HepG2 (cell line): Measurements from ENCODE around the gene ICAM5. TPM values are rescaled to one million over a fixed set of nuclear protein-coding genes. Genes with fewer than 3 reads are reported as not detected.

Experiments
- ETS1 ChIP-seq: sonication (generic); formaldehyde crosslinking; IDR thresholded peaks from 2 replicates; pipeline ENCODE4 v1.4.0; 2020; ENCODE audit warnings: missing genetic modification reagents
- GMEB2 ChIP-seq: IDR thresholded peaks from 2 replicates; pipeline ENCODE4 v1.6.1; 2016; ENCODE audit warnings: missing biosample characterization, missing genetic modification reagents, low read depth
- HOXA5 ChIP-seq: sonication (generic); formaldehyde crosslinking; IDR thresholded peaks from 2 replicates; pipeline ENCODE4 v1.4.0; 2020; ENCODE audit warnings: missing genetic modification reagents
- JUNB ChIP-seq: sonication (generic); formaldehyde crosslinking; IDR thresholded peaks from 2 replicates; pipeline ENCODE4 v1.8.0; 2022; ENCODE audit warnings: missing genetic modification reagents, mild to moderate bottlenecking, borderline replicate concordance
- JUND ChIP-seq: sonication (generic); formaldehyde crosslinking; IDR thresholded peaks from 2 replicates; pipeline ENCODE4 v1.8.0; 2022; ENCODE audit warnings: mild to moderate bottlenecking, missing genetic modification reagents
- PBX2 ChIP-seq: IDR thresholded peaks from 2 replicates; pipeline ENCODE4 v1.6.1; 2016; ENCODE audit warnings: control low read depth
- XBP1 ChIP-seq: sonication (generic); formaldehyde crosslinking; IDR thresholded peaks from 2 replicates; pipeline ENCODE4 v1.5.0; 2020; ENCODE audit warnings: missing genetic modification reagents
- ZNF549 ChIP-seq: sonication (generic); formaldehyde crosslinking; IDR thresholded peaks from 2 replicates; pipeline ENCODE4 v1.5.0; 2020; ENCODE audit warnings: missing genetic modification reagents
- polyA plus RNA-seq, 8 experiments: library from polyadenylated mRNA; depleted of rRNA in 3 of 8; stranded (reverse) in 7 of 8; unstranded in 1 of 8; fragments of >200 nt; fragmentation: Illumina TruSeq in 4 of 8; extraction: Trizol in 4 of 8; gene quantifications; 2 replicates each; pipeline versions ENCODE4 v1.2.1 to v1.2.3, GENCODE V29; 2011 to 2016; ENCODE audit warnings: low read depth in 4 of 8, missing spikeins in 1 of 8, mixed read lengths in 1 of 8; ENCODE audit not compliant: insufficient read depth in 1 of 8
- total RNA-seq, 5 experiments: library from RNA; depleted of rRNA; stranded (reverse); fragments of >200 nt; fragmentation: Illumina TruSeq; extraction: Trizol; gene quantifications; 2 replicates each; pipeline ENCODE4 v1.2.3, GENCODE V29; 2016; ENCODE audit warnings: low read depth in 1 of 5

The ICAM5 gene
- total and polyA plus RNA-seq, 2 of the 13 experiments (the other 11 are each of a cell fraction or from before 2014, with no cell fraction given): 0.46 to 1.6 TPM

- TF ChIP-seq ETS1: no peak
- TF ChIP-seq GMEB2 (CRISPR knock-in tag): no peak
- TF ChIP-seq PBX2 (CRISPR knock-in tag): no peak
- TF ChIP-seq HOXA5 (CRISPR knock-in tag): no peak
- TF ChIP-seq JUND (CRISPR knock-in tag): no peak
- no peak for TF ChIP-seq XBP1 (CRISPR knock-in tag)
- no peak for TF ChIP-seq JUNB (CRISPR knock-in tag)
- no peak for TF ChIP-seq ZNF549 (CRISPR knock-in tag)
These were observed 27.5 kb downstream of the ICAM5 start (continued) for GRCh38 chr19:10317045-10317856.
